OCI-LY7 (cell line): ENCODE measurements around the gene LYPD5.

ENCODE experiments used
- EZH2phosphoT487 ChIP-seq: fragments of 200-600 bp; sonication (generic); IDR thresholded peaks from 2 replicates; pipeline ENCODE4 v1.6.1; 2018; ENCODE audit warnings: low read depth, borderline replicate concordance, mild to moderate bottlenecking, mixed run types, antibody characterized with exemption, low read length, moderate library complexity, mixed read lengths
- TF ChIP-seq, protein P1 (sequence below): fragments of 200-600 bp; sonication (generic); conservative IDR thresholded peaks from 2 replicates; pipeline ENCODE4 v1.5.1; 2014; ENCODE audit warnings: mild to moderate bottlenecking, antibody characterized with exemption, low read length, moderate library complexity, mixed read lengths

DNA sequence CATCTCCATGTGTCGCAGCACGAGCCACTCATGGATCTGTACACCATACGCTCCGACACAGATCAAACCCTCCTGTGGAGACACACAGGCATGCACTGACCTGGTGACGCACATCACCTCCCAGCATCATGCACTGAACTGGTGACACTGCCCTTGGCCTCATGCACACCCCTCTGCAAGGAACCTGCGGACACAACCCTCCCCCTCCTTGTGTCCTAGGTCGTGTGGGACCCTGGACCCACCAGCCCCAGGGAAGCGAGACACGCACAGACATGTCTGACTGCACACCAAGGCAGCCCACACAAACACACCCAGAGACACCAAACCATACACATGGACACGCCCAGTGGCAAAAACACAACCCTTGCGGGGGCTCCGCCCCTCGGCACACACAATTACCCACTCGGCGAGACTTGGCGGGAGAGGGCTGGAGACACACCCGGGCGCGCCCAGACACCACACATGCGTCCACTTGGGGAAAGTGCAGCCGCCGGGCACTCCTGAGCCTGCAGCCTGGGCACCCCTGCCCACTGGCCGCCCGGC, 19.5 kb downstream of the LYPD5 start:
- TF ChIP-seq, protein P1, sequence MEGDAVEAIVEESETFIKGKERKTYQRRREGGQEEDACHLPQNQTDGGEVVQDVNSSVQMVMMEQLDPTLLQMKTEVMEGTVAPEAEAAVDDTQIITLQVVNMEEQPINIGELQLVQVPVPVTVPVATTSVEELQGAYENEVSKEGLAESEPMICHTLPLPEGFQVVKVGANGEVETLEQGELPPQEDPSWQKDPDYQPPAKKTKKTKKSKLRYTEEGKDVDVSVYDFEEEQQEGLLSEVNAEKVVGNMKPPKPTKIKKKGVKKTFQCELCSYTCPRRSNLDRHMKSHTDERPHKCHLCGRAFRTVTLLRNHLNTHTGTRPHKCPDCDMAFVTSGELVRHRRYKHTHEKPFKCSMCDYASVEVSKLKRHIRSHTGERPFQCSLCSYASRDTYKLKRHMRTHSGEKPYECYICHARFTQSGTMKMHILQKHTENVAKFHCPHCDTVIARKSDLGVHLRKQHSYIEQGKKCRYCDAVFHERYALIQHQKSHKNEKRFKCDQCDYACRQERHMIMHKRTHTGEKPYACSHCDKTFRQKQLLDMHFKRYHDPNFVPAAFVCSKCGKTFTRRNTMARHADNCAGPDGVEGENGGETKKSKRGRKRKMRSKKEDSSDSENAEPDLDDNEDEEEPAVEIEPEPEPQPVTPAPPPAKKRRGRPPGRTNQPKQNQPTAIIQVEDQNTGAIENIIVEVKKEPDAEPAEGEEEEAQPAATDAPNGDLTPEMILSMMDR = no peak
- no peak for TF ChIP-seq EZH2phosphoT487
